IMR-90 (cell line): ENCODE measurements around the gene PPP1CB. TPM values are rescaled to one million over a fixed set of nuclear protein-coding genes. Genes with fewer than 3 reads are reported as not detected.

Experiments used
- ATAC-seq: fragments of 200-7000 bp; cut with Tn5 transposase; 2 replicates; pipeline ENCODE4 v1.9.1; 2020; ENCODE audit warnings: low read depth, mild to moderate bottlenecking, moderate library complexity
- BruUV-seq: library from RNA; stranded (reverse); fragments of 400-500 nt; replicated peaks from 2 replicates; lab custom pipeline; 2021; lab: Mats Ljungman, UMichigan
- CTCF ChIA-PET: fragments of 300-600 bp; formaldehyde crosslinking; extraction: SDS; loops from one replicate; lab custom pipeline; 2021; ENCODE audit warnings: antibody characterized with exemption; lab: Yijun Ruan, JAX
- POLR2A ChIA-PET: fragments of 300-600 bp; sonication (Branson Sonifier 250); formaldehyde crosslinking; loops from one replicate; lab custom pipeline; 2022; ENCODE audit warnings: antibody characterized with exemption; ENCODE audit not compliant: unreplicated experiment; lab: Charles Lee
- DNase-seq: peaks from one replicate; pipeline ENCODE4 v3.0.0; 2013
- H2AFZ ChIP-seq: replicated peaks from 2 replicates; pipeline ENCODE3; 2013; ENCODE audit warnings: low read length, mild to moderate bottlenecking; ENCODE audit not compliant: poor library complexity
- H2AK5ac ChIP-seq: 2 replicates; pipeline ENCODE4 v1.6.1; 2013; ENCODE audit warnings: low read depth, low read length, inconsistent platforms
- H2AK9ac ChIP-seq: replicated peaks from 2 replicates; pipeline ENCODE3; 2013; ENCODE audit warnings: mild to moderate bottlenecking, low read depth, low read length, moderate library complexity; ENCODE audit not compliant: poor library complexity
- H2BK120ac ChIP-seq: 2 replicates; pipeline ENCODE4 v1.6.1; 2013; ENCODE audit warnings: low read depth, low read length, inconsistent platforms
- H2BK15ac ChIP-seq: 3 replicates; pipeline ENCODE4 v1.6.1; 2013; ENCODE audit warnings: low read depth, low read length, inconsistent platforms
- H2BK20ac ChIP-seq: 2 replicates; pipeline ENCODE4 v1.6.1; 2013; ENCODE audit warnings: low read depth, mild to moderate bottlenecking, inconsistent platforms, low read length, moderate library complexity
- H2BK5ac ChIP-seq: 2 replicates; pipeline ENCODE4 v1.6.1; 2013; ENCODE audit warnings: mild to moderate bottlenecking, low read depth, low read length, inconsistent platforms; ENCODE audit not compliant: poor library complexity, severe bottlenecking
- H3K14ac ChIP-seq: replicated peaks from 2 replicates; pipeline ENCODE4 v1.6.1; 2013; ENCODE audit warnings: low read depth, low read length, inconsistent platforms
- H3K18ac ChIP-seq: 2 replicates; pipeline ENCODE4 v1.6.1; 2013; ENCODE audit warnings: low read depth, low read length, control low read depth
- H3K23ac ChIP-seq: 2 replicates; pipeline ENCODE4 v1.6.1; 2013; ENCODE audit warnings: low read depth, low read length, inconsistent platforms
- H3K27ac ChIP-seq: 2 replicates; pipeline ENCODE4 v1.5.1; 2013; ENCODE audit warnings: mild to moderate bottlenecking, control low read depth, low read length; ENCODE audit not compliant: insufficient read depth
- H3K27me3 ChIP-seq: 2 replicates; pipeline ENCODE4 v1.6.1; 2013; ENCODE audit warnings: low read length; ENCODE audit not compliant: control insufficient read depth, insufficient read depth
- H3K36me3 ChIP-seq: 2 replicates; pipeline ENCODE4 v1.6.1; 2013; ENCODE audit warnings: low read length, mixed read lengths; ENCODE audit not compliant: control insufficient read depth, insufficient read depth
- H3K4ac ChIP-seq: 2 replicates; pipeline ENCODE4 v1.6.1; 2013; ENCODE audit warnings: low read depth, low read length, inconsistent platforms
- H3K4me1 ChIP-seq: 2 replicates; pipeline ENCODE4 v1.6.1; 2013; ENCODE audit warnings: low read length, mixed read lengths; ENCODE audit not compliant: control insufficient read depth, insufficient read depth
- H3K4me2 ChIP-seq: 2 replicates; pipeline ENCODE4 v1.6.1; 2013; ENCODE audit warnings: low read depth, mild to moderate bottlenecking, control low read depth, low read length, moderate library complexity
- H3K4me3 ChIP-seq: 2 replicates; pipeline ENCODE4 v1.5.1; 2013; ENCODE audit warnings: low read depth, mild to moderate bottlenecking, control low read depth, low read length, moderate library complexity; ENCODE audit not compliant: insufficient read depth
- H3K56ac ChIP-seq: 2 replicates; pipeline ENCODE4 v1.6.1; 2013; ENCODE audit warnings: low read length, inconsistent platforms; ENCODE audit not compliant: insufficient read depth; ENCODE audit errors: extremely low read depth
- H3K79me1 ChIP-seq, 2 experiments: 2 replicates each; pipeline ENCODE4 v1.6.1; 2013; ENCODE audit warnings: low read length in 2 of 2, inconsistent platforms in 1 of 2, low read depth in 1 of 2
- H3K9ac ChIP-seq: 2 replicates; pipeline ENCODE4 v1.6.1; 2013; ENCODE audit warnings: low read depth, low read length, control low read depth
- H3K9me1 ChIP-seq: 2 replicates; pipeline ENCODE4 v1.6.1; 2013; ENCODE audit warnings: low read length, inconsistent platforms; ENCODE audit not compliant: insufficient read depth
- H3K9me3 ChIP-seq: 2 replicates; pipeline ENCODE4 v1.6.1; 2013; ENCODE audit warnings: low read length; ENCODE audit not compliant: control insufficient read depth, insufficient read depth
- H4K20me1 ChIP-seq: 2 replicates; pipeline ENCODE4 v1.6.1; 2013; ENCODE audit warnings: low read length, inconsistent platforms; ENCODE audit not compliant: insufficient read depth
- H4K5ac ChIP-seq: 2 replicates; pipeline ENCODE4 v1.6.1; 2013; ENCODE audit warnings: mild to moderate bottlenecking, low read depth, low read length, control low read depth
- H4K8ac ChIP-seq, 2 experiments: 2 replicates each; pipeline ENCODE4 v1.6.1; 2013; ENCODE audit warnings: low read depth in 2 of 2, low read length in 2 of 2, control low read depth in 1 of 2, inconsistent platforms in 1 of 2
- H4K91ac ChIP-seq: 2 replicates; pipeline ENCODE4 v1.6.1; 2013; ENCODE audit warnings: low read depth, low read length, inconsistent platforms; ENCODE audit not compliant: insufficient read depth
- BHLHE40 ChIP-seq: fragments of 150-350 bp; IDR thresholded peaks from 2 replicates; pipeline ENCODE4 v1.6.1; 2016; ENCODE audit warnings: mild to moderate bottlenecking, low read depth, low read length
- CEBPB ChIP-seq: IDR thresholded peaks from 2 replicates; pipeline ENCODE4 v1.6.1; 2012; ENCODE audit warnings: low read depth, low read length, improper control_type of control experiment
- CHD1 ChIP-seq: IDR thresholded peaks from 2 replicates; pipeline ENCODE4 v1.6.1; 2012; ENCODE audit warnings: low read depth, low read length, improper control_type of control experiment
- CTCF ChIP-seq: conservative IDR thresholded peaks from 2 replicates; pipeline ENCODE4 v1.5.1; 2012; ENCODE audit warnings: mild to moderate bottlenecking, low read depth, low read length, improper control_type of control experiment
- FOS ChIP-seq: fragments of 150-350 bp; IDR thresholded peaks from 2 replicates; pipeline ENCODE4 v1.6.1; 2016; ENCODE audit warnings: low read depth, low read length
- MAFK ChIP-seq: IDR thresholded peaks from 2 replicates; pipeline ENCODE4 v1.6.1; 2012; ENCODE audit warnings: low read depth, low read length, improper control_type of control experiment
- MAZ ChIP-seq: IDR thresholded peaks from 2 replicates; pipeline ENCODE4 v1.6.1; 2012; ENCODE audit warnings: low read depth, mild to moderate bottlenecking, low read length, improper control_type of control experiment, moderate library complexity, borderline replicate concordance
- NFE2L2 ChIP-seq: fragments of 150-350 bp; IDR thresholded peaks from 2 replicates; pipeline ENCODE4 v1.6.1; 2016; ENCODE audit warnings: low read depth, mild to moderate bottlenecking, low read length
- RFX5 ChIP-seq: IDR thresholded peaks from 2 replicates; pipeline ENCODE4 v1.8.0; 2012; ENCODE audit warnings: low read depth, mild to moderate bottlenecking, low read length, moderate library complexity
- USF2 ChIP-seq: fragments of 150-350 bp; IDR thresholded peaks from 2 replicates; pipeline ENCODE4 v1.6.1; 2017; ENCODE audit warnings: mild to moderate bottlenecking, antibody characterized with exemption, low read length, low read depth
- WGBS, 2 experiments: methylation state at CpG; one replicate each; pipeline versions ENCODE4 v1.1.5 to v1.1.7; 2013; ENCODE audit warnings: missing lambda C conversion rate in 2 of 2; ENCODE audit not compliant: insufficient read length in 1 of 2; ENCODE audit errors: extremely low coverage in 2 of 2; 5-methylcytosine and 5-hydroxymethylcytosine counted together
- dilution Hi-C: fragments of 300-500 bp; cut with HindIII; formaldehyde crosslinking; loops from one replicate; pipeline ENCODE4 v1.14.3; 2018; ENCODE audit warnings: low sequenced_read_pairs; ENCODE audit not compliant: unreplicated experiment
- in situ Hi-C: fragments of 300-500 bp; cut with MboI; formaldehyde crosslinking; loops from 3 replicates; pipeline ENCODE4 v1.14.3; 2019; ENCODE audit warnings: low sequenced_read_pairs, inconsistent platforms, mixed read lengths
- intact Hi-C: fragments of 100-400 bp; cut with micrococcal nuclease; formaldehyde crosslinking; loops from 2 replicates; pipeline ENCODE4 v1.10.0; 2022
- polyA plus RNA-seq, 3 experiments: library from polyadenylated mRNA; depleted of rRNA; stranded (reverse); fragments of >200 nt; gene quantifications; 2 replicates each; pipeline ENCODE4 v1.2.3, GENCODE V29; 2012; ENCODE audit warnings: low replicate concordance in 1 of 3
- total RNA-seq: library from RNA; depleted of rRNA; stranded (reverse); fragments of >200 nt; gene quantifications from 2 replicates; pipeline ENCODE4 v1.2.3, GENCODE V29; 2012

The PPP1CB gene
- total and polyA plus RNA-seq, 2 of the 4 experiments (the other 2 are of a cell fraction): 37.7 to 111 TPM

GRCh38 chr2:28755421-28755820 is 3.8 kb downstream of the PPP1CB start:
- ATAC-seq: no peak
- H3K4me3 ChIP-seq: no peak overlapping the region

More at GRCh38 chr2:28755421-28755820, 3.8 kb downstream of the PPP1CB start:
- peak overlapping the region; percentile 23 for H2BK5ac ChIP-seq
- ChIA-PET CTCF (interaction anchor here (0.5 to 1.9 kb wide), 4 partner anchors 92 to 189 kb away, joined by 3 to 8 read pairs (median 6); no protein-coding TSS in a partner anchor), POLR2A (no interaction called here)
- H2BK120ac ChIP-seq: no peak overlapping the region
- BruUV-seq: no TSS peak
- H3K4me2 ChIP-seq: peak overlapping the region; percentile 53
- H2AK9ac ChIP-seq: no peak overlapping the region
- no CpG with 5 or more reads among the region's 3 CpGs for WGBS, 2 experiments
- H2AK5ac ChIP-seq: no peak overlapping the region
- H3K18ac ChIP-seq: no peak overlapping the region
- no peak overlapping the region for H4K91ac ChIP-seq
- dilution Hi-C loops (no loop called here), intact Hi-C loops (loop anchor here (5.0 kb wide), 1 partner anchor 42 kb away; no protein-coding TSS in a partner anchor), in situ Hi-C loops (no loop called here)
- peaks cover 12% of the 10 kb centered on the region; the same call in 1 of the 2 replicates for H3K9me1 ChIP-seq
- H3K56ac ChIP-seq: no peak overlapping the region
- no peak overlapping the region for H3K4ac ChIP-seq
- H3K14ac ChIP-seq: no peak overlapping the region
- H3K27me3 ChIP-seq: no peaks in the 10 kb centered on the region
- peak; percentile 54 for DNase-seq
- no peak overlapping the region for H4K8ac ChIP-seq
- no peak overlapping the region for H2BK20ac ChIP-seq
- H3K27ac ChIP-seq: no peak overlapping the region
- H3K36me3 ChIP-seq: peaks cover 7% of the 10 kb centered on the region
- H2AFZ ChIP-seq: no peak overlapping the region
- peaks cover 62% of the 10 kb centered on the region for H4K20me1 ChIP-seq
- no peaks in the 10 kb centered on the region for H3K9me3 ChIP-seq
- peaks cover 1 to 42% of the 10 kb centered on the region in 2 experiments; a peak in 2 of 4 replicates for H3K79me1 ChIP-seq
- no peak overlapping the region for H2BK15ac ChIP-seq
- no peak overlapping the region for H3K23ac ChIP-seq
- peaks cover 14% of the 10 kb centered on the region for H3K4me1 ChIP-seq
- H4K5ac ChIP-seq: no peak overlapping the region
- no peak for TF ChIP-seq MAFK
- no peak for TF ChIP-seq RFX5
- TF ChIP-seq CTCF: no peak
- TF ChIP-seq CEBPB: no peak
- TF ChIP-seq BHLHE40: no peak
- TF ChIP-seq MAZ: no peak
- TF ChIP-seq USF2: no peak
- TF ChIP-seq NFE2L2: no peak
- TF ChIP-seq CHD1: no peak
- TF ChIP-seq FOS: no peak
- no peak overlapping the region for H3K9ac ChIP-seq
